HCT116 (cell line): ENCODE data around the gene SLC41A1. TPM values are rescaled to one million over a fixed set of nuclear protein-coding genes. Genes with fewer than 3 reads are reported as not detected.

Experiments
- ATAC-seq: fragments of 200-7000 bp; cut with Tn5 transposase; 2 replicates; pipeline ENCODE4 v1.9.1; 2020; ENCODE audit warnings: mild to moderate bottlenecking, moderate library complexity
- BruUV-seq: library from RNA; stranded (reverse); fragments of 400-500 nt; replicated peaks from 2 replicates; lab custom pipeline; 2021; lab: Mats Ljungman, UMichigan
- CTCF ChIA-PET: fragments of 300-600 bp; sonication (Branson Sonifier 250); formaldehyde crosslinking; loops from one replicate; lab custom pipeline; 2021; ENCODE audit warnings: antibody characterized with exemption; lab: Charles Lee
- POLR2A ChIA-PET: fragments of 300-600, 350-600 bp; sonication (Branson Sonifier 250); formaldehyde crosslinking; loops from one replicate; lab custom pipeline; 2021; ENCODE audit warnings: antibody characterized with exemption; lab: Charles Lee
- RAD21 ChIA-PET, 2 experiments: fragments of 300-600 bp; sonication (Branson Sonifier 250); formaldehyde crosslinking; loops; one replicate each; lab custom pipeline; 2023; ENCODE audit warnings: low total read pairs in 2 of 2; ENCODE audit not compliant: uncharacterized antibody in 2 of 2, unreplicated experiment in 2 of 2, low non-redundant PET in 1 of 2; lab: Charles Lee
- DNase-seq: peaks from one replicate; pipeline ENCODE4 v3.0.0-alpha.2; 2010; ENCODE audit warnings: low read depth, low spot score
- H2AFZ ChIP-seq: fragments of 200-600 bp; shearing (Covaris generic), sonication (generic); 2 replicates; pipeline ENCODE4 v1.6.1; 2017; ENCODE audit warnings: low read depth, mixed run types, mixed read lengths, antibody characterized with exemption, low read length; ENCODE audit not compliant: poor library complexity, severe bottlenecking
- H3K27ac ChIP-seq: 2 replicates; pipeline ENCODE4 v1.5.1; 2012; ENCODE audit warnings: low read depth, low read length
- H3K27me3 ChIP-seq: fragments of 200-600 bp; sonication (generic); 2 replicates; pipeline ENCODE4 v1.6.1; 2016; ENCODE audit warnings: mixed run types, low read length, mixed read lengths; ENCODE audit not compliant: insufficient read depth
- H3K36me3 ChIP-seq, 2 experiments: fragments of 200-500 bp in 1 of 2; fragments of 200-600 bp in 1 of 2; sonication (Bioruptor generic) in 1 of 2; sonication (generic) in 1 of 2; 2 replicates each; pipeline versions ENCODE4 v1.5.1 to v1.6.1; 2014 to 2016; ENCODE audit warnings: low read length in 2 of 2, inconsistent platforms in 1 of 2, mixed read lengths in 1 of 2, mixed run types in 1 of 2; ENCODE audit not compliant: insufficient read depth in 2 of 2, control insufficient read depth in 1 of 2
- H3K4me1 ChIP-seq, 2 experiments: fragments of 200-600 bp in 1 of 2; sonication (generic) in 1 of 2; 2 replicates each; pipeline versions ENCODE4 v1.5.1 to v1.6.1; 2012 to 2017; ENCODE audit warnings: low read length in 2 of 2, inconsistent platforms in 1 of 2, mild to moderate bottlenecking in 1 of 2, mixed read lengths in 1 of 2, mixed run types in 1 of 2, moderate library complexity in 1 of 2; ENCODE audit not compliant: insufficient read depth in 2 of 2, control insufficient read depth in 1 of 2
- H3K4me2 ChIP-seq: fragments of 200-600 bp; sonication (generic); 2 replicates; pipeline ENCODE4 v1.6.1; 2017; ENCODE audit warnings: mixed run types, low read length, mixed read lengths
- H3K4me3 ChIP-seq, 2 experiments: fragments of 200-600 bp in 1 of 2; sonication (generic) in 1 of 2; replicated peaks in 1 of 2; 2 replicates each; pipeline ENCODE4 v1.5.1; 2011 to 2016; ENCODE audit warnings: low read length in 2 of 2, control low read depth in 1 of 2, low read depth in 1 of 2, mild to moderate bottlenecking in 1 of 2, mixed read lengths in 1 of 2, mixed run types in 1 of 2
- H3K79me2 ChIP-seq: fragments of 200-600 bp; sonication (generic); 2 replicates; pipeline ENCODE4 v1.6.1; 2017; ENCODE audit warnings: mild to moderate bottlenecking, mixed run types, low read length, moderate library complexity, mixed read lengths; ENCODE audit not compliant: insufficient read depth
- H3K9ac ChIP-seq: fragments of 200-600 bp; sonication (generic); 2 replicates; pipeline ENCODE4 v1.6.1; 2016; ENCODE audit warnings: low read length, mixed read lengths
- H3K9me2 ChIP-seq: fragments of 200-600 bp; sonication (generic), shearing (Covaris generic); 2 replicates; pipeline ENCODE4 v1.6.1; 2017; ENCODE audit warnings: mixed run types, mild to moderate bottlenecking, moderate library complexity; ENCODE audit not compliant: insufficient read depth
- H3K9me3 ChIP-seq, 2 experiments: fragments of 200-500 bp in 1 of 2; fragments of 200-600 bp in 1 of 2; sonication (Bioruptor generic) in 1 of 2; sonication (generic) in 1 of 2; 2 replicates each; pipeline ENCODE4 v1.6.1; 2014 to 2017; ENCODE audit warnings: low read length in 2 of 2, mixed read lengths in 2 of 2, inconsistent platforms in 1 of 2, low read depth in 1 of 2, mild to moderate bottlenecking in 1 of 2, mixed run types in 1 of 2, moderate library complexity in 1 of 2; ENCODE audit not compliant: control insufficient read depth in 1 of 2, insufficient read depth in 1 of 2
- H4K20me1 ChIP-seq: fragments of 200-600 bp; sonication (generic), shearing (Covaris generic); 2 replicates; pipeline ENCODE4 v1.6.1; 2017; ENCODE audit warnings: mixed run types, mild to moderate bottlenecking, moderate library complexity; ENCODE audit not compliant: insufficient read depth
- CBX3 ChIP-seq: IDR thresholded peaks from 2 replicates; pipeline ENCODE4 v1.6.1; 2012; ENCODE audit warnings: low read depth
- EGR1 ChIP-seq: IDR thresholded peaks from 2 replicates; pipeline ENCODE4 v1.6.1; 2012; ENCODE audit warnings: low read depth
- ELF1 ChIP-seq: IDR thresholded peaks from 2 replicates; pipeline ENCODE4 v1.6.1; 2012; ENCODE audit warnings: low read depth, borderline replicate concordance
- EZH2 ChIP-seq: fragments of 200-600 bp; sonication (generic); IDR thresholded peaks from 2 replicates; pipeline ENCODE4 v1.6.1; 2017; ENCODE audit warnings: antibody characterized with exemption, mixed run types
- FOSL1 ChIP-seq: IDR thresholded peaks from 2 replicates; pipeline ENCODE4 v1.6.1; 2012; ENCODE audit warnings: low read depth
- JUND ChIP-seq: IDR thresholded peaks from 2 replicates; pipeline ENCODE4 v1.6.1; 2012
- POLR2A ChIP-seq: IDR thresholded peaks from 2 replicates; pipeline ENCODE4 v1.7.0; 2011; ENCODE audit warnings: borderline replicate concordance; ENCODE audit not compliant: insufficient read depth, insufficient read length; ENCODE audit errors: extremely low read depth
- RAD21 ChIP-seq: IDR thresholded peaks from 2 replicates; pipeline ENCODE4 v1.6.1; 2012; ENCODE audit warnings: low read depth, mild to moderate bottlenecking
- SIN3A ChIP-seq: IDR thresholded peaks from 2 replicates; pipeline ENCODE4 v1.6.1; 2012; ENCODE audit warnings: low read depth
- SP1 ChIP-seq: IDR thresholded peaks from 2 replicates; pipeline ENCODE4 v1.6.1; 2012; ENCODE audit warnings: low read depth
- SRF ChIP-seq: IDR thresholded peaks from 2 replicates; pipeline ENCODE4 v1.6.1; 2012; ENCODE audit warnings: low read depth
- YY1 ChIP-seq: IDR thresholded peaks from 2 replicates; pipeline ENCODE4 v1.6.1; 2011; ENCODE audit warnings: low read length, low read depth, moderate library complexity, mild to moderate bottlenecking; ENCODE audit not compliant: insufficient replicate concordance; ENCODE audit errors: extremely low read depth
- ZFX ChIP-seq: fragments of 450-650 bp; IDR thresholded peaks from 2 replicates; pipeline ENCODE4 v1.6.1; 2017
- ZNF274 ChIP-seq: fragments of 200-500 bp; sonication (Bioruptor generic); IDR thresholded peaks from 2 replicates; pipeline ENCODE4 v1.6.1; 2014; ENCODE audit warnings: mild to moderate bottlenecking, low read depth, low read length, inconsistent platforms
- intact Hi-C: fragments of 100-400 bp; cut with micrococcal nuclease; formaldehyde crosslinking; loops from 2 replicates; pipeline ENCODE4 v1.10.0; 2022
- total RNA-seq: library from RNA; stranded (reverse); gene quantifications from one replicate; pipeline ENCODE4 v1.2.1, GENCODE V29; 2021; ENCODE audit not compliant: unreplicated experiment
- TF ChIP-seq, protein P1 (sequence below): IDR thresholded peaks from 2 replicates; pipeline ENCODE4 v1.6.1; 2012
- TF ChIP-seq, protein P2 (sequence below), 3 experiments: fragments of 200-600 bp in 1 of 3; sonication (generic) in 1 of 3; IDR thresholded peaks in 2 of 3; conservative IDR thresholded peaks in 1 of 3; 2 replicates each; pipeline ENCODE4 v1.5.1; 2012 to 2017; ENCODE audit warnings: low read depth in 2 of 3, low read length in 2 of 3, antibody characterized with exemption in 1 of 3, borderline replicate concordance in 1 of 3, control low read depth in 1 of 3, mild to moderate bottlenecking in 1 of 3, mixed read lengths in 1 of 3, mixed run types in 1 of 3, moderate library complexity in 1 of 3; ENCODE audit not compliant: insufficient read depth in 1 of 3
- TF ChIP-seq, protein P3 (sequence below): IDR thresholded peaks from 2 replicates; pipeline ENCODE4 v1.6.1; 2012; ENCODE audit warnings: low read depth
- TF ChIP-seq, protein P4 (sequence below): IDR thresholded peaks from 2 replicates; pipeline ENCODE4 v1.6.1; 2012

SLC41A1 gene
- total RNA-seq, 1 experiment from 2014 or later = 35.9 TPM

DNA sequence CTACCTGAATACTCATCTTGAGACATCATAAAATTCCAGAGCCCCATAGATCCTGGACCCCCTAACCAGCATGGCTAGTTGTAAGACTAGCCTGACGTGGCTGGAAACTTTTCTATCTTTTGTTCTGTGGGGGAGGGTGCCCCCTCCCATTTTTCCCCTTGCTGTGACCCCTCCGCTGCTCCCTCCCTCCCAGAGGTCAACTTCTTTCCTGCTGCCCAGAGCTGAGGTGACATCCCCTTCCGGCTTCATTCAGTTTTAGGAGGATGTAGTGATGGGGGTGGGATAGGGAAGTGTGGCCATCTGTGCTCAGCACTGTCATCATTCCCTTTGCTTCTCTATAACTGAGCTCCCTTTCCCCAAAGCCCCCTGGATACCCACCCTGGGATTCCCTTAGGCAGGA lies 4.4 kb upstream of the SLC41A1 start:
- no peaks in the 10 kb centered on the region for H3K36me3 ChIP-seq
- CTCF ChIA-PET = no interaction called here

DNA sequence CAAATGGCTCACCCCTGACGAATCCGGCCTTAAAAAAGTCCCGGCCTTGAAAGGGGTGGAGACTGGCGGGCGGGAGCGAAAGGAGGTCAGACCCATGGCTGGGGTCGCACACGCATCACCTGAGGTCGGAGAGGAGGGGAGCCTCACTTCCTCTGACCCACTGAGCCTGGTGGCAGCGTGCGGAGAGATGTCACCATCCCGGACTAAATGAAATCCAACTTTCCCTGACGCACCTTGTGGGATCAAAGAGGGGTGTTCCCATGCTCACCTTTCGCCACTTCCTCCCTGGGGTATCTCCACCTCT lies 709 bp upstream of the SLC41A1 start:
- no TSS peak for BruUV-seq
- H3K27me3 ChIP-seq = no peaks in the 10 kb centered on the region
- no peaks in the 10 kb centered on the region for H3K9me3 ChIP-seq
- ATAC-seq = peak; percentile 62
- H3K79me2 ChIP-seq = peaks cover 24% of the 10 kb centered on the region; the same call in 1 of the 2 replicates
- H2AFZ ChIP-seq = peak overlapping the region; percentile 70
- peak overlapping the region; percentile 58 for H3K27ac ChIP-seq
- CTCF ChIA-PET = no interaction called here
- intact Hi-C loops = loop anchor here (1.0 to 5.0 kb wide), 2 partner anchors 64 to 94 kb away; no protein-coding TSS in a partner anchor
- H3K36me3 ChIP-seq = peaks cover 6 to 15% of the 10 kb centered on the region in 2 experiments; a peak in 2 of 4 replicates
- H3K9me2 ChIP-seq = no peaks in the 10 kb centered on the region; the same call in 1 of the 2 replicates
- DNase-seq = peak; percentile 32
- peak overlapping the region; percentile 84 for H3K9ac ChIP-seq
- POLR2A ChIA-PET = interaction anchor here (0.8 kb wide), 1 partner anchor 147 kb away, joined by 3 read pairs; no protein-coding TSS in a partner anchor
- peak overlapping the region; percentile 90 for H3K4me2 ChIP-seq
- H3K4me3 ChIP-seq = peak overlapping the region; percentile 64 to 72
- H4K20me1 ChIP-seq = no peaks in the 10 kb centered on the region
- RAD21 ChIA-PET = no interaction called here
- peaks cover 7 to 20% of the 10 kb centered on the region in 2 experiments; a peak in 3 of 4 replicates for H3K4me1 ChIP-seq
- TF ChIP-seq SIN3A (no peak), SRF (no peak), ZFX (no peak), JUND (no peak), FOSL1 (no peak), RAD21 (no peak), EGR1 (no peak), ZNF274 (no peak), YY1 (no peak)
- TF ChIP-seq, protein P1, sequence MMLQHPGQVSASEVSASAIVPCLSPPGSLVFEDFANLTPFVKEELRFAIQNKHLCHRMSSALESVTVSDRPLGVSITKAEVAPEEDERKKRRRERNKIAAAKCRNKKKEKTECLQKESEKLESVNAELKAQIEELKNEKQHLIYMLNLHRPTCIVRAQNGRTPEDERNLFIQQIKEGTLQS = no peak
- TF ChIP-seq, protein P2, sequence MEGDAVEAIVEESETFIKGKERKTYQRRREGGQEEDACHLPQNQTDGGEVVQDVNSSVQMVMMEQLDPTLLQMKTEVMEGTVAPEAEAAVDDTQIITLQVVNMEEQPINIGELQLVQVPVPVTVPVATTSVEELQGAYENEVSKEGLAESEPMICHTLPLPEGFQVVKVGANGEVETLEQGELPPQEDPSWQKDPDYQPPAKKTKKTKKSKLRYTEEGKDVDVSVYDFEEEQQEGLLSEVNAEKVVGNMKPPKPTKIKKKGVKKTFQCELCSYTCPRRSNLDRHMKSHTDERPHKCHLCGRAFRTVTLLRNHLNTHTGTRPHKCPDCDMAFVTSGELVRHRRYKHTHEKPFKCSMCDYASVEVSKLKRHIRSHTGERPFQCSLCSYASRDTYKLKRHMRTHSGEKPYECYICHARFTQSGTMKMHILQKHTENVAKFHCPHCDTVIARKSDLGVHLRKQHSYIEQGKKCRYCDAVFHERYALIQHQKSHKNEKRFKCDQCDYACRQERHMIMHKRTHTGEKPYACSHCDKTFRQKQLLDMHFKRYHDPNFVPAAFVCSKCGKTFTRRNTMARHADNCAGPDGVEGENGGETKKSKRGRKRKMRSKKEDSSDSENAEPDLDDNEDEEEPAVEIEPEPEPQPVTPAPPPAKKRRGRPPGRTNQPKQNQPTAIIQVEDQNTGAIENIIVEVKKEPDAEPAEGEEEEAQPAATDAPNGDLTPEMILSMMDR (IDR thresholded peaks at IDR 0.05 in 2 of 3, conservative IDR thresholded peaks at IDR 0.05 in 1 of 3; ENCODE audit: borderline replicate concordance in 1 of 3, insufficient read depth in 1 of 3, low read depth in 2 of 3, low read length in 2 of 3) = no peak
- TF ChIP-seq, protein P3, sequence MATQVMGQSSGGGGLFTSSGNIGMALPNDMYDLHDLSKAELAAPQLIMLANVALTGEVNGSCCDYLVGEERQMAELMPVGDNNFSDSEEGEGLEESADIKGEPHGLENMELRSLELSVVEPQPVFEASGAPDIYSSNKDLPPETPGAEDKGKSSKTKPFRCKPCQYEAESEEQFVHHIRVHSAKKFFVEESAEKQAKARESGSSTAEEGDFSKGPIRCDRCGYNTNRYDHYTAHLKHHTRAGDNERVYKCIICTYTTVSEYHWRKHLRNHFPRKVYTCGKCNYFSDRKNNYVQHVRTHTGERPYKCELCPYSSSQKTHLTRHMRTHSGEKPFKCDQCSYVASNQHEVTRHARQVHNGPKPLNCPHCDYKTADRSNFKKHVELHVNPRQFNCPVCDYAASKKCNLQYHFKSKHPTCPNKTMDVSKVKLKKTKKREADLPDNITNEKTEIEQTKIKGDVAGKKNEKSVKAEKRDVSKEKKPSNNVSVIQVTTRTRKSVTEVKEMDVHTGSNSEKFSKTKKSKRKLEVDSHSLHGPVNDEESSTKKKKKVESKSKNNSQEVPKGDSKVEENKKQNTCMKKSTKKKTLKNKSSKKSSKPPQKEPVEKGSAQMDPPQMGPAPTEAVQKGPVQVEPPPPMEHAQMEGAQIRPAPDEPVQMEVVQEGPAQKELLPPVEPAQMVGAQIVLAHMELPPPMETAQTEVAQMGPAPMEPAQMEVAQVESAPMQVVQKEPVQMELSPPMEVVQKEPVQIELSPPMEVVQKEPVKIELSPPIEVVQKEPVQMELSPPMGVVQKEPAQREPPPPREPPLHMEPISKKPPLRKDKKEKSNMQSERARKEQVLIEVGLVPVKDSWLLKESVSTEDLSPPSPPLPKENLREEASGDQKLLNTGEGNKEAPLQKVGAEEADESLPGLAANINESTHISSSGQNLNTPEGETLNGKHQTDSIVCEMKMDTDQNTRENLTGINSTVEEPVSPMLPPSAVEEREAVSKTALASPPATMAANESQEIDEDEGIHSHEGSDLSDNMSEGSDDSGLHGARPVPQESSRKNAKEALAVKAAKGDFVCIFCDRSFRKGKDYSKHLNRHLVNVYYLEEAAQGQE = no peak

More for the DNA sequence above, 4.4 kb upstream of the SLC41A1 start:
- no peaks in the 10 kb centered on the region for H3K9me3 ChIP-seq
- H3K4me1 ChIP-seq = peaks cover 4 to 10% of the 10 kb centered on the region in 2 experiments; a peak in 3 of 4 replicates
- H3K79me2 ChIP-seq = peaks cover 1% of the 10 kb centered on the region
- no peaks in the 10 kb centered on the region for H3K27me3 ChIP-seq
- ChIA-PET RAD21 (no interaction called here), POLR2A (no interaction called here)
- no peak overlapping the region for H3K4me2 ChIP-seq
- intact Hi-C loops = no loop called here
- ATAC-seq (no peak), DNase-seq (no peak)
- H3K4me3 ChIP-seq = no peak overlapping the region
- H3K9me2 ChIP-seq = no peaks in the 10 kb centered on the region; the same call in 1 of the 2 replicates
- H3K27ac ChIP-seq = no peak overlapping the region
- no peak for TF ChIP-seq POLR2A
- TF ChIP-seq EZH2 = no peak
- TF ChIP-seq SP1 = no peak
- no peak for TF ChIP-seq ZFX
- no peak for TF ChIP-seq CBX3
- no peak for TF ChIP-seq ELF1
- TF ChIP-seq, protein P4, sequence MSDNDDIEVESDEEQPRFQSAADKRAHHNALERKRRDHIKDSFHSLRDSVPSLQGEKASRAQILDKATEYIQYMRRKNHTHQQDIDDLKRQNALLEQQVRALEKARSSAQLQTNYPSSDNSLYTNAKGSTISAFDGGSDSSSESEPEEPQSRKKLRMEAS = no peak
- TF ChIP-seq FOSL1 = no peak
- no peak for TF ChIP-seq ZNF274
- BruUV-seq = no TSS peak
- no peak overlapping the region for H2AFZ ChIP-seq
- H4K20me1 ChIP-seq = no peaks in the 10 kb centered on the region
- no peak overlapping the region for H3K9ac ChIP-seq
